GM06990 (cell line): Measurements from ENCODE around the gene MAST2.

Source experiments
- DNase-seq: peaks from one replicate; pipeline ENCODE4 v3.0.0-alpha.2; 2011; ENCODE audit not compliant: insufficient read length; ENCODE audit errors: extremely low read depth
- H3K27me3 ChIP-seq: replicated peaks from 2 replicates; pipeline ENCODE4 v1.6.0; 2011; ENCODE audit warnings: low read length; ENCODE audit not compliant: control insufficient read depth, insufficient read depth
- H3K36me3 ChIP-seq: 2 replicates; pipeline ENCODE4 v1.5.1; 2011; ENCODE audit warnings: low read length; ENCODE audit not compliant: control insufficient read depth, insufficient read depth
- H3K4me3 ChIP-seq: replicated peaks from 2 replicates; pipeline ENCODE4 v1.5.1; 2011; ENCODE audit warnings: low read depth, mild to moderate bottlenecking, control low read depth, low read length
- CTCF ChIP-seq: IDR thresholded peaks from 2 replicates; pipeline ENCODE4 v1.5.1; 2011; ENCODE audit warnings: low read length, control low read depth, mild to moderate bottlenecking, inconsistent platforms; ENCODE audit not compliant: insufficient read depth, poor library complexity, severe bottlenecking

Gene MAST2

DNA sequence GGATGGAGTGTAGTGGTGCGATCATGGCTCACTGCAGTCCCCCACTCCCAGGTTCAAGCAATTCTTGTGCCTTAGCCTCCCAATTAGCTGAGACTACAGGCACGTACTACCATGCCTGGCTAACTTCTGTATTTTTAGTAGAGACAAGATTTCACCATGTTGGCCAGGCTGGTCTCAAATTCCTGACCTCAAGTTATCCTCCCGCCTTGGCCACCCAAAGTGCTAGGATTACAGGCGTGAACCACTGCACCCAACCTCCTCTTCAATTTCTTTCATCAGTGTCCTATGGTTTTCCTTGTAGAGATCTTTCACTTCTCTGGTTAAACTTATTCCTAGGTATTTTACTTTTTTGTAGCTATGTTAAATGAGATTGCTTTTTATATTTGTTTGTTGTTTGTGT lies 10.7 kb upstream of the MAST2 start:
- no peak for DNase-seq
- no peaks in the 10 kb centered on the region for H3K36me3 ChIP-seq
- H3K4me3 ChIP-seq: no peak overlapping the region
- H3K27me3 ChIP-seq: no peaks in the 10 kb centered on the region
- TF ChIP-seq CTCF: no peak

GRCh38 chr1:45793942-45794604 lies 9.3 kb upstream of the MAST2 start:
- no peaks in the 10 kb centered on the region for H3K27me3 ChIP-seq
- H3K36me3 ChIP-seq: no peaks in the 10 kb centered on the region
- peak; percentile 21 for TF ChIP-seq CTCF
- H3K4me3 ChIP-seq: no peak overlapping the region; the same call in 1 of the 2 replicates
- no peak for DNase-seq

GRCh38 chr1:45796381-45796780 lies 7.0 kb upstream of the MAST2 start:
- Histone ChIP-seq H3K36me3 (no peaks in the 10 kb centered on the region), H3K27me3 (no peaks in the 10 kb centered on the region), H3K4me3 (no peak overlapping the region)
- no peak for TF ChIP-seq CTCF
- DNase-seq: no peak

- no peaks in the 10 kb centered on the region for H3K27me3 ChIP-seq
- H3K36me3 ChIP-seq: no peaks in the 10 kb centered on the region
- TF ChIP-seq CTCF: no peak
- DNase-seq: no peak
- no peak overlapping the region for H3K4me3 ChIP-seq
These were observed 6.5 kb upstream of the MAST2 start for GRCh38 chr1:45796946-45797345.

GRCh38 chr1:45800899-45801298 lies 2.5 kb upstream of the MAST2 start:
- Histone ChIP-seq H3K4me3 (no peak overlapping the region), H3K36me3 (no peaks in the 10 kb centered on the region), H3K27me3 (no peaks in the 10 kb centered on the region)
- no peak for TF ChIP-seq CTCF
- no peak for DNase-seq
